Hair follicle dermal papilla cell (primary cell): ENCODE measurements around the gene MAGI3. TPM values are rescaled to one million over a fixed set of nuclear protein-coding genes. Genes with fewer than 3 reads are reported as not detected.

Experiments used
- small RNA-seq: library from RNA; depleted of rRNA; stranded (forward); fragments of <200 nt; gene quantifications from one replicate; pipeline ENCODE3, GENCODE V24; 2012
- total RNA-seq: library from RNA; depleted of rRNA; stranded (reverse); fragments of >200 nt; gene quantifications from 2 replicates; pipeline ENCODE4 v1.2.3, GENCODE V29; 2012

Gene MAGI3
- 12.0 and 12.5 TPM in 2 replicates for total RNA-seq

DNA sequence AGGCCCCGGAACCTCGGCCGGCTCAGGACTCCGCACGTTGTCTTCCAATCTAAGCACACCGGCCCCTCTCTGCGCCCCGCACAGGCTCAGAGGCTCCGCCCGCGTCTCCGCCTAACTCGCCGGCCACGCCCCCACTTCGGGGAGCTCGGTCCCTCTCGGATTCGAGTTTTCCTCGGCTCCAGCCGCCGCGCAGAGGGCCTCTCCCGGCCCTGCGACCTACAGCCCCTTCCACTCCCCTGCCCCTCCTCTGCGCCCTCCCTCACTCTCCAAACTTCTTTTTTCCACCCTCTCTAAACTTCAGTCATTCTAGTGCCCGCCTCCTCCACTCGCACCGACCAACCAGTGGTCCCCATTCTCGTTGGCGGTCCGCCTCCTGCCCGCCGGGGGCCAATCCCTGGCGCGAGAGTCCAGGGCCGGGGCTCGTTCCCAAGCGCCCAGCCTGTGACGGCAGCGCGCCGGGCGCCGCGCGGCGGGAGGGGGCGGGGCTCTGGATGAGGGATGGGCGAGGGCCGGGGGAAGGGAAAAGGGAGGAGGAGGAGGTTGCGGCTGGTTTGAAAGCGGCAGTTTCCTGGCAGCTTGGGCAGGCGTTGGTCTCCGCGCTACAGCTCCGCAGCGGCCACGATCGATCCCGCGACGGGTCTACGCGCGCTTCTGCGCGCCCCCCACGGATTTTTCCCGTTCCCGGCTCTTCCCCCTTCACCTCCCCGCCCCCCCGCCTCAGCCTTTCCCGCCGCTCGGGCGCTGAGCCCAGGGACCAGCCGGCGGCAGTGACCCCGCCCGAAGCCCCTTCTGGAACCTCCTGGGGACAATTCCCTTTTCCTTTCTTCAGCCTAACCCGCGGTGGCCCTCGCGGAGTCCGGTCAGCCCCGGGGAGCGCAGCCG lies at the start of gene MAGI3:
MAGI3 (plus strand) TSS at position 563 of the 882 bp plus-strand sequence. CDS start 519 bp downstream, outside the sequence.

Small RNA genes lying within 50 kb of the gene (small RNA-seq; reads per million reads assigned to genes)
- not detected for gene MTND5P20
